HG03175 (cell line): ENCODE measurements around the gene ACTRT2.

Experiments
- ATAC-seq: cut with Tn5 transposase; IDR thresholded peaks from one replicate; pipeline ENCODE4 v1.9.1; 2021; ENCODE audit warnings: mild to moderate bottlenecking, moderate library complexity; ENCODE audit not compliant: unreplicated experiment

Gene ACTRT2

GRCh38 chr1:3067301-3067670 is 46.0 kb downstream of the ACTRT2 start:
- ATAC-seq, result no peak

GRCh38 chr1:3067671-3068563 is 46.6 kb downstream of the ACTRT2 start:
- no peak for ATAC-seq

- ATAC-seq, result no peak
Observed at GRCh38 chr1:3068564-3069431, 47.5 kb downstream of the ACTRT2 start, which contains the start of gene PRDM16. TSS of gene PRDM16 (plus strand) at chr1:3069203. CDS start at chr1:3069260, 57 bp downstream.

- no peak for ATAC-seq
Observed at GRCh38 chr1:3069491-3070308, 48.4 kb downstream of the ACTRT2 start.

GRCh38 chr1:3070309-3070643 is 49.0 kb downstream of the ACTRT2 start:
- no peak for ATAC-seq

GRCh38 chr1:3070644-3071564 is 49.6 kb downstream of the ACTRT2 start:
- no peak for ATAC-seq

- no peak for ATAC-seq
Observed at GRCh38 chr1:3071565-3072390, 50.5 kb downstream of the ACTRT2 start.
